GM21447 (cell line): ENCODE data around the gene TCERG1L.
"Not testable (repeated sequence)": the region's sequence is repeated elsewhere in the genome, so short reads cannot be mapped to it uniquely, and the experiment has no call there.

Experiments
- ATAC-seq: cut with Tn5 transposase; IDR thresholded peaks from one replicate; pipeline ENCODE4 v1.9.1; 2021; ENCODE audit not compliant: unreplicated experiment

Gene TCERG1L

GRCh38 chr10:131113709-131114291 is 197.7 kb downstream of the TCERG1L start:
- ATAC-seq: no peak

GRCh38 chr10:131113165-131113564 is 198.4 kb downstream of the TCERG1L start:
- ATAC-seq: no peak

GRCh38 chr10:131112691-131113090 is 198.8 kb downstream of the TCERG1L start:
- ATAC-seq: no peak

GRCh38 chr10:131111471-131112080 is 199.9 kb downstream of the TCERG1L start:
- ATAC-seq: no peak

- no peak for ATAC-seq
These were observed 200.5 kb downstream of the TCERG1L start for GRCh38 chr10:131111007-131111406.

GRCh38 chr10:131110241-131110783 is 201.2 kb downstream of the TCERG1L start:
- no peak for ATAC-seq

- ATAC-seq: no peak
These were observed 201.8 kb downstream of the TCERG1L start for GRCh38 chr10:131109726-131110125.

GRCh38 chr10:131109291-131109690 is 202.2 kb downstream of the TCERG1L start:
- ATAC-seq: no peak

- no peak for ATAC-seq
These were observed 203.6 kb downstream of the TCERG1L start for GRCh38 chr10:131107970-131108369.

GRCh38 chr10:131102676-131103075 is 208.8 kb downstream of the TCERG1L start:
- ATAC-seq: no peak

GRCh38 chr10:131102147-131102546 is 209.4 kb downstream of the TCERG1L start:
- ATAC-seq: no peak

- ATAC-seq: not testable (repeated sequence)
These were observed 210.8 kb downstream of the TCERG1L start for GRCh38 chr10:131100418-131101410.

- ATAC-seq: no peak
These were observed 212.3 kb downstream of the TCERG1L start for GRCh38 chr10:131099028-131099726.

- ATAC-seq: no peak
These were observed 213.0 kb downstream of the TCERG1L start for GRCh38 chr10:131098416-131098952.

GRCh38 chr10:131096031-131096430 is 215.5 kb downstream of the TCERG1L start:
- no peak for ATAC-seq

- no peak for ATAC-seq
These were observed 216.3 kb downstream of the TCERG1L start for GRCh38 chr10:131095313-131095580.

- ATAC-seq: no peak
These were observed 216.8 kb downstream of the TCERG1L start for GRCh38 chr10:131094527-131095312.

GRCh38 chr10:131093795-131094366 is 217.6 kb downstream of the TCERG1L start:
- ATAC-seq: no peak

- no peak for ATAC-seq
These were observed 218.2 kb downstream of the TCERG1L start for GRCh38 chr10:131093346-131093745.

- no peak for ATAC-seq
These were observed 218.6 kb downstream of the TCERG1L start for GRCh38 chr10:131092876-131093275.
